Measurements from ENCODE around the gene WDR43. TPM values are rescaled to one million over a fixed set of nuclear protein-coding genes. Genes with fewer than 3 reads are reported as not detected.

The WDR43 gene
- polyA plus RNA-seq, 1 of the 3 experiments (the other 2 are of a cell fraction), result 35.1 TPM

DNA sequence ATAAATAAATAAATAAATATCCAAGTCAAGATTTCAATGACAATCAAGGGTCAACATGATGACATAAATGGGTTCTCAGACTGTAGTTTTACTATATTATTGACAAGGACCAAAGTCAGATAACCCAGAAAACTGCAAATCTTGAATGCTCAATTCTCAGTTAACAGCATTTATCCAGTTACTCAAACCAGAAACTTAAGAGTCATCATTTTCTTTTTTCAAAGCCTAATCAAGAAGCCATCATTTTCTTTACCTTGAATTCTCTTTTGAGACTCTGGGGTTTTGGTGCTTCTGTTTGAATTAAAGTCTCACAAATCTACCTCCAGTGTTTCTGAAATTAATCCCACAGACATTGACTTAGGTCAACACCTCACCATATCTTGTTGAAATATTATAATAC lies 38.5 kb upstream of the WDR43 start:
- CTCF ChIA-PET, result interaction anchor here (1.1 to 1.4 kb wide), 3 partner anchors 12 to 156 kb away, joined by 3 to 5 read pairs (median 3); no protein-coding TSS in a partner anchor
- DNase-seq, result no peak

DNA sequence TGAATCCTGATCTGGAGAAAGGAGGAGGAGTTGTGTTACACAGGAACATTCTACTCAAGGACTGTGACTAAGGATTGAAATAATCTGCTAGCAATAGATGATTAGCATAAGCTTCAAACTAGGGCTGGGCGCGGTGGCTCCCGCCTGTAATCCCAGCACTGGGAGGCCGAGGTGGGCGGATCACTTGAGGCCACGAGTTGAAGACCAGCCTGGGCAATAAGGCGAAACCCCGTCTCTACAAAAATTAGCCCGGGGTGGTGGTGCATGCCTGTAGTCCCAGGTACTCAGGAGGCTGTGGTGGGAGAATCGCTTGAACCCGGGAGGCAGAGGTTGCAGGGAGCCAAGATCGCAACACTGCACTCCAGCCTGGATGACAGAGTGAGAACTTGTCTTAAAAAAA lies 25.9 kb upstream of the WDR43 start:
- Histone ChIP-seq H3K4me3 (ENCODE audit: low read depth in 2 of 2, low read length in 1 of 2) (peak overlapping the region; percentile 80 to 90), H3K9me2 (no peaks in the 10 kb centered on the region), H3K4me1 (ENCODE audit: control insufficient read depth in 1 of 2, insufficient read depth in 2 of 2, low read depth in 1 of 2, low read length in 1 of 2) (peaks cover 10 to 17% of the 10 kb centered on the region in 2 experiments; a peak in 3 of 4 replicates), H3F3A (replicated peaks; ENCODE audit: insufficient read depth) (peaks cover 6% of the 10 kb centered on the region), H3K36me3 (replicated peaks in 1 of 2; ENCODE audit: control insufficient read depth in 1 of 2, insufficient read depth in 2 of 2, low read length in 1 of 2) (peaks cover 15 to 16% of the 10 kb centered on the region in 2 experiments), H3K27ac (ENCODE audit: low read depth in 2 of 2, low read length in 1 of 2) (no peak overlapping the region), H3K4me2 (peak overlapping the region; percentile 95), H3K9ac (peak overlapping the region; percentile 87; the same call in 1 of the 2 replicates), H2AFZ (ENCODE audit: low read depth) (no peak overlapping the region), H3K9me3 (no peaks in the 10 kb centered on the region), H4K20me1 (ENCODE audit: insufficient read depth) (no peaks in the 10 kb centered on the region), H3K79me2 (ENCODE audit: insufficient read depth) (peaks cover 61% of the 10 kb centered on the region), H3K27me3 (ENCODE audit: insufficient read depth) (no peaks in the 10 kb centered on the region)
- WGBS (ENCODE audit: low lambda C conversion rate), result 64% methylated on average over 12 of the region's 12 CpGs
- DNase-seq, result no peak
- TF ChIP-seq, protein P1, sequence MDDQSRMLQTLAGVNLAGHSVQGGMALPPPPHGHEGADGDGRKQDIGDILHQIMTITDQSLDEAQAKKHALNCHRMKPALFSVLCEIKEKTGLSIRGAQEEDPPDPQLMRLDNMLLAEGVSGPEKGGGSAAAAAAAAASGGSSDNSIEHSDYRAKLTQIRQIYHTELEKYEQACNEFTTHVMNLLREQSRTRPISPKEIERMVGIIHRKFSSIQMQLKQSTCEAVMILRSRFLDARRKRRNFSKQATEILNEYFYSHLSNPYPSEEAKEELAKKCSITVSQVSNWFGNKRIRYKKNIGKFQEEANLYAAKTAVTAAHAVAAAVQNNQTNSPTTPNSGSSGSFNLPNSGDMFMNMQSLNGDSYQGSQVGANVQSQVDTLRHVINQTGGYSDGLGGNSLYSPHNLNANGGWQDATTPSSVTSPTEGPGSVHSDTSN (IDR thresholded peaks at IDR 0.05), result no peak
- no peak for TF ChIP-seq JUND (IDR thresholded peaks at IDR 0.05)
- no peak for TF ChIP-seq EP300 (IDR thresholded peaks at IDR 0.05; ENCODE audit: borderline replicate concordance in 1 of 2, low read depth in 1 of 2, low read length in 1 of 2)
- TF ChIP-seq, protein P2, sequence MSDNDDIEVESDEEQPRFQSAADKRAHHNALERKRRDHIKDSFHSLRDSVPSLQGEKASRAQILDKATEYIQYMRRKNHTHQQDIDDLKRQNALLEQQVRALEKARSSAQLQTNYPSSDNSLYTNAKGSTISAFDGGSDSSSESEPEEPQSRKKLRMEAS (IDR thresholded peaks at IDR 0.05; ENCODE audit: low read depth), result no peak
- TF ChIP-seq GATA2 (CRISPR knock-in tag; IDR thresholded peaks at IDR 0.05), result no peak
- no peak for TF ChIP-seq FOXJ3 (CRISPR knock-in tag; IDR thresholded peaks at IDR 0.05)
- no peak for TF ChIP-seq NFIC (IDR thresholded peaks at IDR 0.05; ENCODE audit: borderline replicate concordance)
- TF ChIP-seq YY1 (IDR thresholded peaks at IDR 0.05; ENCODE audit: low read depth), result no peak
- TF ChIP-seq, protein P3, sequence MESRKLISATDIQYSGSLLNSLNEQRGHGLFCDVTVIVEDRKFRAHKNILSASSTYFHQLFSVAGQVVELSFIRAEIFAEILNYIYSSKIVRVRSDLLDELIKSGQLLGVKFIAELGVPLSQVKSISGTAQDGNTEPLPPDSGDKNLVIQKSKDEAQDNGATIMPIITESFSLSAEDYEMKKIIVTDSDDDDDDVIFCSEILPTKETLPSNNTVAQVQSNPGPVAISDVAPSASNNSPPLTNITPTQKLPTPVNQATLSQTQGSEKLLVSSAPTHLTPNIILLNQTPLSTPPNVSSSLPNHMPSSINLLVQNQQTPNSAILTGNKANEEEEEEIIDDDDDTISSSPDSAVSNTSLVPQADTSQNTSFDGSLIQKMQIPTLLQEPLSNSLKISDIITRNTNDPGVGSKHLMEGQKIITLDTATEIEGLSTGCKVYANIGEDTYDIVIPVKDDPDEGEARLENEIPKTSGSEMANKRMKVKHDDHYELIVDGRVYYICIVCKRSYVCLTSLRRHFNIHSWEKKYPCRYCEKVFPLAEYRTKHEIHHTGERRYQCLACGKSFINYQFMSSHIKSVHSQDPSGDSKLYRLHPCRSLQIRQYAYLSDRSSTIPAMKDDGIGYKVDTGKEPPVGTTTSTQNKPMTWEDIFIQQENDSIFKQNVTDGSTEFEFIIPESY (IDR thresholded peaks at IDR 0.05; ENCODE audit: borderline replicate concordance, low read depth), result no peak
- TF ChIP-seq TCF12 (IDR thresholded peaks at IDR 0.05), result no peak
- TF ChIP-seq SMC3 (IDR thresholded peaks at IDR 0.05; ENCODE audit: low read depth, low read length), result no peak
- no peak for TF ChIP-seq ELF1 (IDR thresholded peaks at IDR 0.05)
- TF ChIP-seq, protein P4, sequence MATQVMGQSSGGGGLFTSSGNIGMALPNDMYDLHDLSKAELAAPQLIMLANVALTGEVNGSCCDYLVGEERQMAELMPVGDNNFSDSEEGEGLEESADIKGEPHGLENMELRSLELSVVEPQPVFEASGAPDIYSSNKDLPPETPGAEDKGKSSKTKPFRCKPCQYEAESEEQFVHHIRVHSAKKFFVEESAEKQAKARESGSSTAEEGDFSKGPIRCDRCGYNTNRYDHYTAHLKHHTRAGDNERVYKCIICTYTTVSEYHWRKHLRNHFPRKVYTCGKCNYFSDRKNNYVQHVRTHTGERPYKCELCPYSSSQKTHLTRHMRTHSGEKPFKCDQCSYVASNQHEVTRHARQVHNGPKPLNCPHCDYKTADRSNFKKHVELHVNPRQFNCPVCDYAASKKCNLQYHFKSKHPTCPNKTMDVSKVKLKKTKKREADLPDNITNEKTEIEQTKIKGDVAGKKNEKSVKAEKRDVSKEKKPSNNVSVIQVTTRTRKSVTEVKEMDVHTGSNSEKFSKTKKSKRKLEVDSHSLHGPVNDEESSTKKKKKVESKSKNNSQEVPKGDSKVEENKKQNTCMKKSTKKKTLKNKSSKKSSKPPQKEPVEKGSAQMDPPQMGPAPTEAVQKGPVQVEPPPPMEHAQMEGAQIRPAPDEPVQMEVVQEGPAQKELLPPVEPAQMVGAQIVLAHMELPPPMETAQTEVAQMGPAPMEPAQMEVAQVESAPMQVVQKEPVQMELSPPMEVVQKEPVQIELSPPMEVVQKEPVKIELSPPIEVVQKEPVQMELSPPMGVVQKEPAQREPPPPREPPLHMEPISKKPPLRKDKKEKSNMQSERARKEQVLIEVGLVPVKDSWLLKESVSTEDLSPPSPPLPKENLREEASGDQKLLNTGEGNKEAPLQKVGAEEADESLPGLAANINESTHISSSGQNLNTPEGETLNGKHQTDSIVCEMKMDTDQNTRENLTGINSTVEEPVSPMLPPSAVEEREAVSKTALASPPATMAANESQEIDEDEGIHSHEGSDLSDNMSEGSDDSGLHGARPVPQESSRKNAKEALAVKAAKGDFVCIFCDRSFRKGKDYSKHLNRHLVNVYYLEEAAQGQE (IDR thresholded peaks at IDR 0.05; ENCODE audit: low read depth, low read length), result no peak
- no peak for TF ChIP-seq MEF2A (IDR thresholded peaks at IDR 0.05; ENCODE audit: borderline replicate concordance, low read depth)
- TF ChIP-seq, protein P5, sequence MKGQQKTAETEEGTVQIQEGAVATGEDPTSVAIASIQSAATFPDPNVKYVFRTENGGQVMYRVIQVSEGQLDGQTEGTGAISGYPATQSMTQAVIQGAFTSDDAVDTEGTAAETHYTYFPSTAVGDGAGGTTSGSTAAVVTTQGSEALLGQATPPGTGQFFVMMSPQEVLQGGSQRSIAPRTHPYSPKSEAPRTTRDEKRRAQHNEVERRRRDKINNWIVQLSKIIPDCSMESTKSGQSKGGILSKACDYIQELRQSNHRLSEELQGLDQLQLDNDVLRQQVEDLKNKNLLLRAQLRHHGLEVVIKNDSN (IDR thresholded peaks at IDR 0.05; ENCODE audit: borderline replicate concordance, low read depth), result no peak
- no peak for TF ChIP-seq NRF1 (IDR thresholded peaks at IDR 0.05; ENCODE audit: low read depth, low read length)
- TF ChIP-seq, protein P6, sequence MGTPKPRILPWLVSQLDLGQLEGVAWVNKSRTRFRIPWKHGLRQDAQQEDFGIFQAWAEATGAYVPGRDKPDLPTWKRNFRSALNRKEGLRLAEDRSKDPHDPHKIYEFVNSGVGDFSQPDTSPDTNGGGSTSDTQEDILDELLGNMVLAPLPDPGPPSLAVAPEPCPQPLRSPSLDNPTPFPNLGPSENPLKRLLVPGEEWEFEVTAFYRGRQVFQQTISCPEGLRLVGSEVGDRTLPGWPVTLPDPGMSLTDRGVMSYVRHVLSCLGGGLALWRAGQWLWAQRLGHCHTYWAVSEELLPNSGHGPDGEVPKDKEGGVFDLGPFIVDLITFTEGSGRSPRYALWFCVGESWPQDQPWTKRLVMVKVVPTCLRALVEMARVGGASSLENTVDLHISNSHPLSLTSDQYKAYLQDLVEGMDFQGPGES (IDR thresholded peaks at IDR 0.05; ENCODE audit: low read depth, low read length), result no peak
- no peak for TF ChIP-seq FOSL2 (IDR thresholded peaks at IDR 0.05; ENCODE audit: borderline replicate concordance, low read depth)
- ChIA-PET CTCF (interaction anchor here (1.0 to 2.5 kb wide), 5 partner anchors 13 to 302 kb away, joined by 3 to 13 read pairs (median 5); no protein-coding TSS in a partner anchor), POLR2A (interaction anchor here (2.4 kb wide), 1 partner anchor 26 kb away, joined by 13 read pairs; the partner anchor contains the start of gene WDR43)

More for the DNA sequence above, 38.5 kb upstream of the WDR43 start:
- Histone ChIP-seq H3K27ac (ENCODE audit: low read depth in 2 of 2, low read length in 1 of 2) (no peak overlapping the region), H3K9ac (no peak overlapping the region), H3K4me3 (ENCODE audit: low read depth in 2 of 2, low read length in 1 of 2) (no peak overlapping the region), H3K9me2 (no peaks in the 10 kb centered on the region), H3F3A (replicated peaks; ENCODE audit: insufficient read depth) (peaks cover 12% of the 10 kb centered on the region), H3K4me2 (no peak overlapping the region), H3K4me1 (ENCODE audit: control insufficient read depth in 1 of 2, insufficient read depth in 2 of 2, low read depth in 1 of 2, low read length in 1 of 2) (no peaks in the 10 kb centered on the region), H3K9me3 (no peaks in the 10 kb centered on the region), H3K79me2 (ENCODE audit: insufficient read depth) (peaks cover 5% of the 10 kb centered on the region; the same call in 1 of the 2 replicates), H3K36me3 (replicated peaks in 1 of 2; ENCODE audit: control insufficient read depth in 1 of 2, insufficient read depth in 2 of 2, low read length in 1 of 2) (peaks cover 14 to 23% of the 10 kb centered on the region in 2 experiments), H4K20me1 (ENCODE audit: insufficient read depth) (no peaks in the 10 kb centered on the region), H3K27me3 (ENCODE audit: insufficient read depth) (no peaks in the 10 kb centered on the region), H2AFZ (ENCODE audit: low read depth) (no peak overlapping the region)
- POLR2A ChIA-PET, result no interaction called here
- no peak for TF ChIP-seq FOSL2 (IDR thresholded peaks at IDR 0.05; ENCODE audit: borderline replicate concordance, low read depth)
